GM12878 (cell line): Measurements from ENCODE around the gene ANO10. TPM values are rescaled to one million over a fixed set of nuclear protein-coding genes. Genes with fewer than 3 reads are reported as not detected.

Experiments
- ATAC-seq: fragments of 200-7000 bp; cut with Tn5 transposase; 3 replicates; pipeline ENCODE4 v1.9.1; 2020; ENCODE audit warnings: mild to moderate bottlenecking, moderate library complexity
- BruUV-seq: library from RNA; stranded (reverse); fragments of 400-500 nt; replicated peaks from 2 replicates; lab custom pipeline; 2021; lab: Mats Ljungman, UMichigan
- CTCF ChIA-PET: fragments of 300-600 bp; sonication (Branson Sonifier 250); formaldehyde crosslinking; extraction: SDS; loops from one replicate; lab custom pipeline; 2021; ENCODE audit warnings: inconsistent platforms; lab: Yijun Ruan, JAX
- POLR2A ChIA-PET: fragments of 350-600 bp; formaldehyde crosslinking; extraction: SDS; loops from one replicate; lab custom pipeline; 2021; ENCODE audit warnings: inconsistent platforms; lab: Charles Lee
- RAD21 ChIA-PET: fragments of 300-600 bp; sonication (Branson Sonifier 250); formaldehyde crosslinking; loops from one replicate; lab custom pipeline; 2023; ENCODE audit warnings: antibody characterized with exemption; ENCODE audit not compliant: unreplicated experiment; lab: Charles Lee
- SMC1A ChIA-PET: fragments of 300-600 bp; sonication (Branson Sonifier 250); formaldehyde crosslinking; loops from one replicate; lab custom pipeline; 2023; ENCODE audit not compliant: unreplicated experiment, uncharacterized antibody; lab: Charles Lee
- DNase-seq: peaks from one replicate; pipeline ENCODE4 v3.0.0-alpha.2; 2011; ENCODE audit warnings: low read depth, low spot score
- FAIRE-seq: peaks from 3 replicates; lab custom pipeline; 2011; peaks lifted over from hg19 to GRCh38; lab: Jason Lieb, UNC
- H2AFZ ChIP-seq: 2 replicates; pipeline ENCODE4 v1.6.0; 2011; ENCODE audit warnings: low read depth, low read length, control low read depth; ENCODE audit not compliant: control insufficient read depth
- H3K27ac ChIP-seq: 2 replicates; pipeline ENCODE4 v1.5.1; 2011; ENCODE audit warnings: control low read depth; ENCODE audit not compliant: control insufficient read depth, insufficient read depth
- H3K27me3 ChIP-seq, 2 experiments: replicated peaks in 1 of 2; 2 replicates each; pipeline versions ENCODE4 v1.6.0 to v1.6.1; 2011; ENCODE audit warnings: low read length in 1 of 2; ENCODE audit not compliant: control insufficient read depth in 2 of 2, insufficient read depth in 2 of 2
- H3K36me3 ChIP-seq, 2 experiments: 2 replicates each; pipeline ENCODE4 v1.5.1; 2011; ENCODE audit warnings: low read length in 1 of 2; ENCODE audit not compliant: control insufficient read depth in 2 of 2, insufficient read depth in 2 of 2
- H3K4me1 ChIP-seq: 2 replicates; pipeline ENCODE4 v1.6.1; 2011; ENCODE audit warnings: mild to moderate bottlenecking, low read length, moderate library complexity, mixed read lengths; ENCODE audit not compliant: control insufficient read depth, insufficient read depth
- H3K4me2 ChIP-seq: 2 replicates; pipeline ENCODE4 v1.6.0; 2011; ENCODE audit warnings: control low read depth; ENCODE audit not compliant: control insufficient read depth, insufficient read depth
- H3K4me3 ChIP-seq: fragments of 200-600 bp; sonication (generic); 2 replicates; pipeline ENCODE4 v1.5.1; 2016
- H3K79me2 ChIP-seq: 2 replicates; pipeline ENCODE4 v1.6.0; 2011; ENCODE audit warnings: low read length; ENCODE audit not compliant: control insufficient read depth, insufficient read depth
- H3K9ac ChIP-seq: 2 replicates; pipeline ENCODE4 v1.8.0; 2011; ENCODE audit warnings: low read length, control low read depth, mixed read lengths; ENCODE audit not compliant: control insufficient read depth, insufficient read depth
- H3K9me3 ChIP-seq: replicated peaks from 3 replicates; pipeline ENCODE4 v1.5.1; 2011; ENCODE audit warnings: mild to moderate bottlenecking, low read length; ENCODE audit not compliant: control insufficient read depth, insufficient read depth
- H4K20me1 ChIP-seq: 2 replicates; pipeline ENCODE4 v1.6.0; 2011; ENCODE audit not compliant: control insufficient read depth, insufficient read depth
- ETV6 ChIP-seq, 2 experiments: fragments of 450-650 bp in 1 of 2; IDR thresholded peaks in 1 of 2; conservative IDR thresholded peaks in 1 of 2; 2 replicates each; pipeline ENCODE4 v1.6.1; 2014; ENCODE audit warnings: antibody characterized with exemption in 1 of 2, borderline replicate concordance in 1 of 2, low read depth in 1 of 2, mild to moderate bottlenecking in 1 of 2, moderate library complexity in 1 of 2
- MXI1 ChIP-seq: fragments of 150-350 bp; IDR thresholded peaks from 2 replicates; pipeline ENCODE4 v1.6.1; 2011; ENCODE audit warnings: low read depth, mild to moderate bottlenecking, inconsistent platforms, low read length, improper control_type of control experiment
- RB1 ChIP-seq: fragments of 450-650 bp; formaldehyde crosslinking; IDR thresholded peaks from 2 replicates; pipeline ENCODE4 v1.6.1; 2017; ENCODE audit warnings: mild to moderate bottlenecking, borderline replicate concordance
- RELB ChIP-seq: fragments of 450-650 bp; IDR thresholded peaks from 2 replicates; pipeline ENCODE4 v1.6.1; 2017; ENCODE audit warnings: low read depth, mild to moderate bottlenecking, moderate library complexity
- SKIL ChIP-seq: fragments of 450-650 bp; IDR thresholded peaks from 2 replicates; pipeline ENCODE4 v1.6.1; 2017; ENCODE audit warnings: mild to moderate bottlenecking, low read depth, inconsistent platforms; ENCODE audit not compliant: poor library complexity, severe bottlenecking
- SREBF2 ChIP-seq: IDR thresholded peaks from 2 replicates; pipeline ENCODE4 v1.6.1; 2012; ENCODE audit warnings: mild to moderate bottlenecking, low read length
- ZBTB33 ChIP-seq: fragments of 450-650 bp; IDR thresholded peaks from 2 replicates; pipeline ENCODE4 v1.6.1; 2017; ENCODE audit warnings: mild to moderate bottlenecking
- ZBTB4 ChIP-seq: fragments of 450-650 bp; formaldehyde crosslinking; IDR thresholded peaks from 2 replicates; pipeline ENCODE4 v1.4.0; 2022; ENCODE audit warnings: mild to moderate bottlenecking, moderate library complexity
- ZNF592 ChIP-seq: fragments of 450-650 bp; IDR thresholded peaks from 2 replicates; pipeline ENCODE4 v1.6.1; 2017; ENCODE audit warnings: mild to moderate bottlenecking, moderate library complexity
- WGBS: methylation state at CpG from one replicate; pipeline ENCODE4 v1.1.6; 2016; ENCODE audit warnings: low lambda C conversion rate; ENCODE audit not compliant: insufficient replicate concordance, insufficient coverage; ENCODE audit errors: missing lambda C conversion rate; 5-methylcytosine and 5-hydroxymethylcytosine counted together
- in situ Hi-C: fragments of 300-500 bp; cut with MboI; formaldehyde crosslinking; loops from 9 replicates; pipeline ENCODE4 v1.14.3; 2018; ENCODE audit warnings: mixed read lengths
- intact Hi-C: fragments of 100-400 bp; cut with micrococcal nuclease; formaldehyde crosslinking; loops from one replicate; pipeline ENCODE4 v1.14.2; 2022; ENCODE audit not compliant: unreplicated experiment
- polyA plus RNA-seq, 11 experiments: library from polyadenylated mRNA; depleted of rRNA in 4 of 11; unstranded in 6 of 11; stranded (reverse) in 5 of 11; fragments of >200 nt; fragmentation: Nextera tagmentation in 4 of 11; fragmentation: Illumina TruSeq in 1 of 11; extraction: Ambion mirVana in 4 of 11; extraction: Trizol in 1 of 11; gene quantifications; 1 replicate in 1 of 11; 2 replicates in 10 of 11; pipeline versions ENCODE4 v1.2.1 to v1.2.3, GENCODE V29; 2011 to 2016; ENCODE audit warnings: inconsistent platforms in 2 of 11, missing spikeins in 2 of 11, low read depth in 1 of 11
- total RNA-seq, 4 experiments: library from RNA; depleted of rRNA in 3 of 4; stranded (reverse); fragments of >200 nt in 3 of 4; fragmentation: Illumina TruSeq in 1 of 4; extraction: Trizol in 1 of 4; gene quantifications; 2 replicates each; pipeline versions ENCODE4 v1.2.1 to v1.2.3, GENCODE V29; 2013 to 2021

Gene ANO10
- total and polyA plus RNA-seq, 10 of the 15 experiments (the other 5 are each of a cell fraction or from before 2014, with no cell fraction given), result 0.29 to 21.9 (median 1.6) TPM

- Histone ChIP-seq H4K20me1 (no peaks in the 10 kb centered on the region; the same call in 1 of the 2 replicates), H3K4me3 (no peak overlapping the region), H3K36me3 (no peaks in the 10 kb centered on the region), H3K9ac (no peak overlapping the region), H3K27ac (no peak overlapping the region), H2AFZ (no peak overlapping the region), H3K4me2 (no peak overlapping the region), H3K4me1 (no peaks in the 10 kb centered on the region), H3K9me3 (no peaks in the 10 kb centered on the region), H3K79me2 (no peaks in the 10 kb centered on the region), H3K27me3 (peaks cover 0 to 2% of the 10 kb centered on the region in 2 experiments; a peak in 1 of 4 replicates)
- ChIA-PET POLR2A (no interaction called here), SMC1A (interaction anchor here (0.7 to 2.2 kb wide), 3 partner anchors 16 to 211 kb away, joined by 3 to 6 read pairs (median 3); no protein-coding TSS in a partner anchor), RAD21 (no interaction called here), CTCF (interaction anchor here (1.2 kb wide), 1 partner anchor 211 kb away, joined by 3 read pairs; no protein-coding TSS in a partner anchor)
- DNase-seq, result no peak
- BruUV-seq, result no TSS peak
- no peak for ATAC-seq
- intact Hi-C loops (loop anchor here (10.0 kb wide), 1 partner anchor 149 kb away; no protein-coding TSS in a partner anchor), in situ Hi-C loops (loop anchor here (10.0 kb wide), 1 partner anchor 409 kb away; no protein-coding TSS in a partner anchor)
- no peak for FAIRE-seq
- 46% methylated on average over 3 of the region's 3 CpGs for WGBS
- no peak for TF ChIP-seq ZBTB33
- no peak for TF ChIP-seq RB1
- TF ChIP-seq SKIL, result no peak
- no peak for TF ChIP-seq MXI1
- TF ChIP-seq SREBF2, result no peak
- TF ChIP-seq ZBTB4 (CRISPR knock-in tag), result no peak
- no peak for TF ChIP-seq ZNF592
- no peak for TF ChIP-seq RELB
- TF ChIP-seq ETV6 (conservative IDR thresholded peaks at IDR 0.05 in 1 of 2, IDR thresholded peaks at IDR 0.05 in 1 of 2; ENCODE audit: borderline replicate concordance in 1 of 2, low read depth in 1 of 2), result no peak
These were observed 248.3 kb downstream of the ANO10 start for GRCh38 chr3:43373560-43373928.
